Upper lobe of right lung (tissue), 1 donor: ENCODE results near the gene VWA7. TPM values are rescaled to one million over a fixed set of nuclear protein-coding genes. Genes with fewer than 3 reads are reported as not detected.

ENCODE experiments used
- ATAC-seq: fragments of 200-7000 bp; cut with Tn5 transposase; one replicate; pipeline ENCODE4 v1.9.1; 2020; ENCODE audit warnings: mild to moderate bottlenecking, moderate library complexity
- DNase-seq: peaks from one replicate; pipeline ENCODE4 v3.0.0-alpha.2; 2020
- H3K27ac ChIP-seq: fragments of 200-600 bp; one replicate; pipeline ENCODE4 v1.8.0; 2022
- H3K27me3 ChIP-seq: fragments of 200-600 bp; one replicate; pipeline ENCODE4 v1.8.0; 2022; ENCODE audit warnings: mild to moderate bottlenecking
- H3K36me3 ChIP-seq: fragments of 200-600 bp; one replicate; pipeline ENCODE4 v1.8.0; 2022
- H3K4me1 ChIP-seq: fragments of 200-600 bp; one replicate; pipeline ENCODE4 v1.8.0; 2022
- H3K4me3 ChIP-seq: fragments of 200-600 bp; one replicate; pipeline ENCODE4 v1.8.0; 2022; ENCODE audit warnings: mild to moderate bottlenecking
- H3K9me3 ChIP-seq: fragments of 200-600 bp; one replicate; pipeline ENCODE4 v1.8.0; 2022
- CTCF ChIP-seq: fragments of 200-600 bp; IDR thresholded peaks from one replicate; pipeline ENCODE4 v1.8.0; 2022; ENCODE audit warnings: antibody characterized with exemption
- intact Hi-C: fragments of 100-400 bp; cut with DNase I; formaldehyde crosslinking; loops from one replicate; pipeline ENCODE4 v1.11.0; 2022
- total RNA-seq: library from RNA; stranded (reverse); fragmentation: NEBNext Ultra II Directional; extraction: Animal tissue kit (Norgen Biotek cat#: 25700); gene quantifications from one replicate; pipeline ENCODE4 v1.2.1, GENCODE V29; 2021
- donor health status: DM: no; HTN: yes; CAD: no; lungs with severe emphysema.

Gene VWA7
- total RNA-seq, 1 donor from 2014 or later: 3.4 TPM

- H3K4me1 ChIP-seq: peaks cover 33% of the 10 kb centered on the region
- H3K9me3 ChIP-seq: no peaks in the 10 kb centered on the region
- no peaks in the 10 kb centered on the region for H3K36me3 ChIP-seq
- no peaks in the 10 kb centered on the region for H3K27me3 ChIP-seq
- no peak overlapping the region for H3K27ac ChIP-seq
- H3K4me3 ChIP-seq: no peak overlapping the region
- ATAC-seq: no peak
- no peak for TF ChIP-seq CTCF
- intact Hi-C loops: no loop called here
- DNase-seq: no peak
Measured at GRCh38 chr6:31723980-31724691, 53.0 kb downstream of the VWA7 start.

- no peaks in the 10 kb centered on the region for H3K36me3 ChIP-seq
- H3K4me1 ChIP-seq: peaks cover 28% of the 10 kb centered on the region
- H3K27me3 ChIP-seq: no peaks in the 10 kb centered on the region
- no peak for TF ChIP-seq CTCF
- H3K27ac ChIP-seq: no peak within 1 kb of the TSS
- no peaks in the 10 kb centered on the region for H3K9me3 ChIP-seq
- DNase-seq (no peak), ATAC-seq (no peak)
- H3K4me3 ChIP-seq: no peak within 1 kb of the TSS
- intact Hi-C loops: no loop called here
Measured at GRCh38 chr6:31723245-31723979, 53.7 kb downstream of the VWA7 start, which contains the start of gene MPIG6B. MPIG6B (plus strand) TSS chr6:31723373; CDS start chr6:31723384, 11 bp downstream.

GRCh38 chr6:31722173-31722572 lies 55.0 kb downstream of the VWA7 start:
- Histone ChIP-seq H3K27ac (no peak overlapping the region), H3K9me3 (no peaks in the 10 kb centered on the region), H3K4me1 (peaks cover 15% of the 10 kb centered on the region), H3K27me3 (no peaks in the 10 kb centered on the region), H3K4me3 (no peak overlapping the region), H3K36me3 (no peaks in the 10 kb centered on the region)
- DNase-seq: no peak
- ATAC-seq: no peak
- TF ChIP-seq CTCF: no peak
- intact Hi-C loops: no loop called here

GRCh38 chr6:31721351-31722020 lies 55.6 kb downstream of the VWA7 start, which contains the start of gene LY6G6C:
LY6G6C (minus strand) TSS chr6:31721746; CDS start chr6:31721679, 67 bp downstream.
- H3K36me3 ChIP-seq: no peaks in the 10 kb centered on the region
- intact Hi-C loops: no loop called here
- H3K4me1 ChIP-seq: peaks cover 9% of the 10 kb centered on the region
- no peak within 1 kb of the TSS for H3K4me3 ChIP-seq
- no peaks in the 10 kb centered on the region for H3K27me3 ChIP-seq
- no peak for ATAC-seq
- no peaks in the 10 kb centered on the region for H3K9me3 ChIP-seq
- no peak within 1 kb of the TSS for H3K27ac ChIP-seq
- TF ChIP-seq CTCF: no peak
- DNase-seq: no peak

GRCh38 chr6:31720196-31720770 lies 56.8 kb downstream of the VWA7 start:
- Histone ChIP-seq H3K9me3 (no peaks in the 10 kb centered on the region), H3K27ac (no peak overlapping the region), H3K27me3 (no peaks in the 10 kb centered on the region), H3K4me3 (no peak overlapping the region), H3K4me1 (no peaks in the 10 kb centered on the region), H3K36me3 (no peaks in the 10 kb centered on the region)
- TF ChIP-seq CTCF: no peak
- intact Hi-C loops: no loop called here
- ATAC-seq (no peak), DNase-seq (no peak)
